Liver (tissue), 9 donors: Measurements from ENCODE around the gene ENTPD6. TPM values are rescaled to one million over a fixed set of nuclear protein-coding genes. Genes with fewer than 3 reads are reported as not detected.

ENCODE experiments used
- DNase-seq: peaks from one replicate; pipeline ENCODE4 v3.0.0-alpha.2; 2017; ENCODE audit warnings: low spot score
- H3K27ac ChIP-seq, 2 donors: one replicate each; pipeline ENCODE4 v1.7.0; 2013; ENCODE audit warnings: inconsistent platforms in 2 of 2, low read length in 2 of 2, control low read depth in 1 of 2, low read depth in 1 of 2, mild to moderate bottlenecking in 1 of 2
- H3K27me3 ChIP-seq, 4 donors: one replicate each; pipeline versions ENCODE4 v1.6.1 to v1.7.0; 2013; ENCODE audit warnings: low read length in 3 of 4, inconsistent platforms in 1 of 4, mild to moderate bottlenecking in 1 of 4, moderate library complexity in 1 of 4; ENCODE audit not compliant: control insufficient read depth in 4 of 4, insufficient read depth in 4 of 4
- H3K36me3 ChIP-seq, 4 donors: one replicate each; pipeline versions ENCODE4 v1.6.1 to v1.7.0; 2013; ENCODE audit warnings: low read length in 3 of 4, mild to moderate bottlenecking in 3 of 4, low read depth in 1 of 4, moderate library complexity in 1 of 4; ENCODE audit not compliant: control insufficient read depth in 4 of 4, insufficient read depth in 3 of 4
- H3K4me1 ChIP-seq, 4 donors: one replicate each; pipeline versions ENCODE4 v1.6.1 to v1.7.0; 2013; ENCODE audit warnings: low read length in 3 of 4, mild to moderate bottlenecking in 3 of 4, moderate library complexity in 1 of 4; ENCODE audit not compliant: control insufficient read depth in 4 of 4, insufficient read depth in 4 of 4
- H3K4me3 ChIP-seq, 3 donors: one replicate each; pipeline versions ENCODE4 v1.6.1 to v1.7.0; 2013; ENCODE audit warnings: low read length in 3 of 3, control low read depth in 1 of 3, low read depth in 1 of 3, mild to moderate bottlenecking in 1 of 3
- H3K9ac ChIP-seq, 2 donors: one replicate each; pipeline ENCODE4 v1.7.0; 2013; ENCODE audit warnings: low read length in 2 of 2, mild to moderate bottlenecking in 2 of 2, moderate library complexity in 2 of 2, control low read depth in 1 of 2, low read depth in 1 of 2
- H3K9me3 ChIP-seq, 4 donors: one replicate each; pipeline versions ENCODE4 v1.6.1 to v1.7.0; 2013; ENCODE audit warnings: low read length in 3 of 4; ENCODE audit not compliant: control insufficient read depth in 4 of 4
- EGR1 ChIP-seq, 2 donors: IDR thresholded peaks; 2 replicates each; pipeline ENCODE4 v1.6.1; 2016 to 2018; ENCODE audit warnings: antibody characterized with exemption in 2 of 2, low read depth in 2 of 2
- FOXA1 ChIP-seq: IDR thresholded peaks from 2 replicates; pipeline ENCODE4 v1.6.1; 2016; ENCODE audit warnings: antibody characterized with exemption
- FOXA2 ChIP-seq: IDR thresholded peaks from 2 replicates; pipeline ENCODE4 v1.6.1; 2016; ENCODE audit warnings: antibody characterized with exemption
- GABPA ChIP-seq, 2 donors: IDR thresholded peaks in 1 of 2; conservative IDR thresholded peaks in 1 of 2; 2 replicates each; pipeline ENCODE4 v1.6.1; 2016; ENCODE audit warnings: antibody characterized with exemption in 2 of 2, mild to moderate bottlenecking in 1 of 2, moderate library complexity in 1 of 2
- HNF4G ChIP-seq: IDR thresholded peaks from 2 replicates; pipeline ENCODE4 v1.6.1; 2016; ENCODE audit warnings: antibody characterized with exemption
- JUND ChIP-seq, 2 donors: IDR thresholded peaks; 2 replicates each; pipeline ENCODE4 v1.6.1; 2016; ENCODE audit warnings: antibody characterized with exemption in 2 of 2
- NR2F2 ChIP-seq: IDR thresholded peaks from 2 replicates; pipeline ENCODE4 v1.6.1; 2016; ENCODE audit warnings: antibody characterized with exemption
- RAD21 ChIP-seq, 2 donors: IDR thresholded peaks; 2 replicates each; pipeline ENCODE4 v1.6.1; 2016; ENCODE audit warnings: antibody characterized with exemption in 2 of 2, mild to moderate bottlenecking in 2 of 2
- RXRA ChIP-seq, 2 donors: IDR thresholded peaks; 2 replicates each; pipeline ENCODE4 v1.6.1; 2017 to 2018; ENCODE audit warnings: antibody characterized with exemption in 2 of 2, mild to moderate bottlenecking in 1 of 2
- SP1 ChIP-seq: IDR thresholded peaks from 2 replicates; pipeline ENCODE4 v1.6.1; 2018; ENCODE audit warnings: antibody characterized with exemption, mild to moderate bottlenecking
- TAF1 ChIP-seq: conservative IDR thresholded peaks from 2 replicates; pipeline ENCODE4 v1.6.1; 2016; ENCODE audit warnings: antibody characterized with exemption, mild to moderate bottlenecking
- YY1 ChIP-seq: IDR thresholded peaks from 2 replicates; pipeline ENCODE4 v1.6.1; 2016; ENCODE audit warnings: antibody characterized with exemption, mild to moderate bottlenecking
- WGBS: extraction: QIAGEN DNeasy Blood & Tissue Kit; methylation state at CpG from one replicate; pipeline ENCODE4 v1.1.7; 2013; 5-methylcytosine and 5-hydroxymethylcytosine counted together
- polyA plus RNA-seq, 2 donors: library from polyadenylated mRNA; stranded (reverse) in 1 of 2; unstranded in 1 of 2; fragments of 200-250 nt in 1 of 2; fragments of >200 nt in 1 of 2; fragmentation: Nextera tagmentation in 1 of 2; extraction: Ambion mirVana in 1 of 2; gene quantifications; one replicate each; pipeline versions ENCODE4 v1.2.1 to v1.2.3, GENCODE V29; 2013 to 2015
- total RNA-seq, 2 donors: library from RNA; depleted of rRNA; stranded (reverse); fragments of >200 nt; gene quantifications; one replicate each; pipeline ENCODE4 v1.2.3, GENCODE V29; 2014
- TF ChIP-seq, protein P1 (sequence below): IDR thresholded peaks from 2 replicates; pipeline ENCODE4 v1.6.1; 2016; ENCODE audit warnings: antibody characterized with exemption
- TF ChIP-seq, protein P2 (sequence below): IDR thresholded peaks from 2 replicates; pipeline ENCODE4 v1.6.1; 2016; ENCODE audit warnings: antibody characterized with exemption, mild to moderate bottlenecking
- TF ChIP-seq, protein P3 (sequence below): fragments of 150-350 bp; IDR thresholded peaks from 2 replicates; pipeline ENCODE4 v1.5.1; 2017; ENCODE audit warnings: improper control_type of control experiment, low read depth, low read length; ENCODE audit not compliant: missing input control
- TF ChIP-seq, protein P4 (sequence below): IDR thresholded peaks from 2 replicates; pipeline ENCODE4 v1.6.1; 2016; ENCODE audit warnings: antibody characterized with exemption
- TF ChIP-seq, protein P5 (sequence below): IDR thresholded peaks from 2 replicates; pipeline ENCODE4 v1.6.1; 2016; ENCODE audit warnings: antibody characterized with exemption
- donor health status: healthy.
- donor health status: healthy.
- donor health status: healthy.
- donor health status: healthy.
- donor health status: healthy.

ENTPD6 gene
- total and polyA plus RNA-seq, 4 donors = 14.9 to 29.9 (median 24.4) TPM

DNA sequence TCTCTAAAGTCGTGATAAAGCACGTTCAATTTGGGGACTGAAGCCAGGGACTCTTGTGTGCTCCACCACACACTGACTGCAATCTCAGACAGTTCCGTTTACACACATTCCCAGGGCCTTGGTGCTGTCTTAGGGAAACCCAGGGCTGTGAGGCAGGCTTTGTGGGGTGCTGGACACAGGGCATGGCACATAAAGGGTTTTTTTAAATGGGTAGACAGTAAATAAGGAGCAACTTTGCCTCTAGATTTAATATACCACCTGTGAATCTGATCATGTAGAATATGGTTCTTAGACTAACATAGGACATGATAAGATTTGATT lies 2.3 kb downstream of the ENTPD6 start:
- H3K27me3 ChIP-seq = no peaks in the 10 kb centered on the region
- WGBS = 89% methylated on average over 3 of the region's 3 CpGs
- H3K36me3 ChIP-seq = no peaks in the 10 kb centered on the region
- no peak overlapping the region for H3K4me3 ChIP-seq
- TF ChIP-seq FOXA1 = no peak
- no peak for TF ChIP-seq JUND (IDR thresholded peaks at IDR 0.05)
- no peak for TF ChIP-seq HNF4G
- no peak for TF ChIP-seq RAD21 (IDR thresholded peaks at IDR 0.05)
- no peak for TF ChIP-seq GABPA (IDR thresholded peaks at IDR 0.05 in 1 of 2, conservative IDR thresholded peaks at IDR 0.05 in 1 of 2)
- no peak for TF ChIP-seq NR2F2
- no peak for TF ChIP-seq FOXA2
- TF ChIP-seq, protein P1, sequence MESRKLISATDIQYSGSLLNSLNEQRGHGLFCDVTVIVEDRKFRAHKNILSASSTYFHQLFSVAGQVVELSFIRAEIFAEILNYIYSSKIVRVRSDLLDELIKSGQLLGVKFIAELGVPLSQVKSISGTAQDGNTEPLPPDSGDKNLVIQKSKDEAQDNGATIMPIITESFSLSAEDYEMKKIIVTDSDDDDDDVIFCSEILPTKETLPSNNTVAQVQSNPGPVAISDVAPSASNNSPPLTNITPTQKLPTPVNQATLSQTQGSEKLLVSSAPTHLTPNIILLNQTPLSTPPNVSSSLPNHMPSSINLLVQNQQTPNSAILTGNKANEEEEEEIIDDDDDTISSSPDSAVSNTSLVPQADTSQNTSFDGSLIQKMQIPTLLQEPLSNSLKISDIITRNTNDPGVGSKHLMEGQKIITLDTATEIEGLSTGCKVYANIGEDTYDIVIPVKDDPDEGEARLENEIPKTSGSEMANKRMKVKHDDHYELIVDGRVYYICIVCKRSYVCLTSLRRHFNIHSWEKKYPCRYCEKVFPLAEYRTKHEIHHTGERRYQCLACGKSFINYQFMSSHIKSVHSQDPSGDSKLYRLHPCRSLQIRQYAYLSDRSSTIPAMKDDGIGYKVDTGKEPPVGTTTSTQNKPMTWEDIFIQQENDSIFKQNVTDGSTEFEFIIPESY = no peak
- TF ChIP-seq, protein P2, sequence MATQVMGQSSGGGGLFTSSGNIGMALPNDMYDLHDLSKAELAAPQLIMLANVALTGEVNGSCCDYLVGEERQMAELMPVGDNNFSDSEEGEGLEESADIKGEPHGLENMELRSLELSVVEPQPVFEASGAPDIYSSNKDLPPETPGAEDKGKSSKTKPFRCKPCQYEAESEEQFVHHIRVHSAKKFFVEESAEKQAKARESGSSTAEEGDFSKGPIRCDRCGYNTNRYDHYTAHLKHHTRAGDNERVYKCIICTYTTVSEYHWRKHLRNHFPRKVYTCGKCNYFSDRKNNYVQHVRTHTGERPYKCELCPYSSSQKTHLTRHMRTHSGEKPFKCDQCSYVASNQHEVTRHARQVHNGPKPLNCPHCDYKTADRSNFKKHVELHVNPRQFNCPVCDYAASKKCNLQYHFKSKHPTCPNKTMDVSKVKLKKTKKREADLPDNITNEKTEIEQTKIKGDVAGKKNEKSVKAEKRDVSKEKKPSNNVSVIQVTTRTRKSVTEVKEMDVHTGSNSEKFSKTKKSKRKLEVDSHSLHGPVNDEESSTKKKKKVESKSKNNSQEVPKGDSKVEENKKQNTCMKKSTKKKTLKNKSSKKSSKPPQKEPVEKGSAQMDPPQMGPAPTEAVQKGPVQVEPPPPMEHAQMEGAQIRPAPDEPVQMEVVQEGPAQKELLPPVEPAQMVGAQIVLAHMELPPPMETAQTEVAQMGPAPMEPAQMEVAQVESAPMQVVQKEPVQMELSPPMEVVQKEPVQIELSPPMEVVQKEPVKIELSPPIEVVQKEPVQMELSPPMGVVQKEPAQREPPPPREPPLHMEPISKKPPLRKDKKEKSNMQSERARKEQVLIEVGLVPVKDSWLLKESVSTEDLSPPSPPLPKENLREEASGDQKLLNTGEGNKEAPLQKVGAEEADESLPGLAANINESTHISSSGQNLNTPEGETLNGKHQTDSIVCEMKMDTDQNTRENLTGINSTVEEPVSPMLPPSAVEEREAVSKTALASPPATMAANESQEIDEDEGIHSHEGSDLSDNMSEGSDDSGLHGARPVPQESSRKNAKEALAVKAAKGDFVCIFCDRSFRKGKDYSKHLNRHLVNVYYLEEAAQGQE = no peak
- no peak for TF ChIP-seq EGR1 (IDR thresholded peaks at IDR 0.05; ENCODE audit: low read depth in 2 of 2)
- TF ChIP-seq, protein P3, sequence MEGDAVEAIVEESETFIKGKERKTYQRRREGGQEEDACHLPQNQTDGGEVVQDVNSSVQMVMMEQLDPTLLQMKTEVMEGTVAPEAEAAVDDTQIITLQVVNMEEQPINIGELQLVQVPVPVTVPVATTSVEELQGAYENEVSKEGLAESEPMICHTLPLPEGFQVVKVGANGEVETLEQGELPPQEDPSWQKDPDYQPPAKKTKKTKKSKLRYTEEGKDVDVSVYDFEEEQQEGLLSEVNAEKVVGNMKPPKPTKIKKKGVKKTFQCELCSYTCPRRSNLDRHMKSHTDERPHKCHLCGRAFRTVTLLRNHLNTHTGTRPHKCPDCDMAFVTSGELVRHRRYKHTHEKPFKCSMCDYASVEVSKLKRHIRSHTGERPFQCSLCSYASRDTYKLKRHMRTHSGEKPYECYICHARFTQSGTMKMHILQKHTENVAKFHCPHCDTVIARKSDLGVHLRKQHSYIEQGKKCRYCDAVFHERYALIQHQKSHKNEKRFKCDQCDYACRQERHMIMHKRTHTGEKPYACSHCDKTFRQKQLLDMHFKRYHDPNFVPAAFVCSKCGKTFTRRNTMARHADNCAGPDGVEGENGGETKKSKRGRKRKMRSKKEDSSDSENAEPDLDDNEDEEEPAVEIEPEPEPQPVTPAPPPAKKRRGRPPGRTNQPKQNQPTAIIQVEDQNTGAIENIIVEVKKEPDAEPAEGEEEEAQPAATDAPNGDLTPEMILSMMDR = no peak
- TF ChIP-seq, protein P4, sequence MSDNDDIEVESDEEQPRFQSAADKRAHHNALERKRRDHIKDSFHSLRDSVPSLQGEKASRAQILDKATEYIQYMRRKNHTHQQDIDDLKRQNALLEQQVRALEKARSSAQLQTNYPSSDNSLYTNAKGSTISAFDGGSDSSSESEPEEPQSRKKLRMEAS = no peak
- TF ChIP-seq, protein P5, sequence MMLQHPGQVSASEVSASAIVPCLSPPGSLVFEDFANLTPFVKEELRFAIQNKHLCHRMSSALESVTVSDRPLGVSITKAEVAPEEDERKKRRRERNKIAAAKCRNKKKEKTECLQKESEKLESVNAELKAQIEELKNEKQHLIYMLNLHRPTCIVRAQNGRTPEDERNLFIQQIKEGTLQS = no peak
- TF ChIP-seq YY1 = no peak
- H3K27ac ChIP-seq = no peak overlapping the region
- peaks cover 3 to 18% (median 9%) of the 10 kb centered on the region in 4 donors for H3K4me1 ChIP-seq
- no peaks in the 10 kb centered on the region for H3K9me3 ChIP-seq
- no peak overlapping the region for H3K9ac ChIP-seq
- DNase-seq = no peak

DNA sequence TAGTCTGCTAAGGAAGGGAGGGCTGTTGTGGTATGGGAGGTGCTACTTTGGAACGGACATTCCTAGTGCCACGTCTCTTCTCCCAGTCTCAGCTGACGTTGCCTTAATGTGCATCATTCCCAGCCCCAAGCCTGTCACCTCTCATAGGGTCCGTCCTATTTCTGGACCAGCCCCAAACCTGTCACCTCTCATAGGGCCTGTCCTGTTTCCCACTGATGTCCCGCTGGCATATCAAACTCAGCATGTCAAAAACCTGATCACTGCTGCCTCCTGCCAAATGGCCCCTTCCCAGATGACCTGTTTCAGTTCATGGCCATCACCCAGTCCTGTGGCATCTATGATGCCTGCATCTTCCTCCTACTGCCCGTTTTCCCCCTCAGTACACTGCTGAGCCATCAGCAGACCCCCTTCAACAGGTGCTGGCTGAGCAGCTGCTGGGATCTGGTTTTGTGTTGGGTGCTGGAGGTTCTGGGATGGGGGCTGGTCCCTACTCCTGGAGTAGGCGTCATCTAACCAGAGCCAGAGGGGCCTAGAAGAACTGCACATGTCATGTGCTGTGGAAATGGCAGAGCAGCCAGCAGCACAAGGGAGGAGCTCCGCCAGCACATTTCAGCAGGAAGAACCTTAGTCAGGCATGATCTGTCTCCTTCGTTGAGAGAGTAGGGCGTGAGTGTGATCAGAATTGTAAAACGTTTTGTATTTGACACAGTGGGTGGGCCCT lies 3.3 kb downstream of the ENTPD6 start:
- no peak overlapping the region for H3K27ac ChIP-seq
- H3K36me3 ChIP-seq = no peaks in the 10 kb centered on the region
- DNase-seq = no peak
- H3K4me3 ChIP-seq = no peak overlapping the region
- H3K4me1 ChIP-seq = peaks cover 3 to 18% (median 9%) of the 10 kb centered on the region in 4 donors
- H3K9me3 ChIP-seq = no peaks in the 10 kb centered on the region
- WGBS = 87% methylated on average over 11 of the region's 11 CpGs
- no peaks in the 10 kb centered on the region for H3K27me3 ChIP-seq
- TF ChIP-seq RAD21 (IDR thresholded peaks at IDR 0.05) = no peak
- no peak for TF ChIP-seq SP1
- no peak for TF ChIP-seq RXRA (IDR thresholded peaks at IDR 0.05)
- TF ChIP-seq GABPA (IDR thresholded peaks at IDR 0.05 in 1 of 2, conservative IDR thresholded peaks at IDR 0.05 in 1 of 2) = no peak
- TF ChIP-seq YY1 = no peak
- TF ChIP-seq, protein P5 = no peak
- TF ChIP-seq TAF1 = no peak
- H3K9ac ChIP-seq = no peak overlapping the region
